Tibial artery (tissue), 4 donors: ENCODE data around the gene APOBR.
"Not testable (repeated sequence)": the region's sequence is repeated elsewhere in the genome, so short reads cannot be mapped to it uniquely, and the experiment has no call there.

Source experiments
- DNase-seq, 2 donors: peaks; one replicate each; pipeline ENCODE4 v3.0.0-alpha.2; 2019
- H3K27ac ChIP-seq, 2 donors: fragments of 200-600 bp; sonication (generic) in 1 of 2; 1 replicate in 1 of 2; 2 replicates in 1 of 2; pipeline ENCODE4 v1.5.1; 2018 to 2019; ENCODE audit warnings: mild to moderate bottlenecking in 1 of 2
- H3K27me3 ChIP-seq, 2 donors: fragments of 200-600 bp; sonication (generic) in 1 of 2; one replicate each; pipeline versions ENCODE4 v1.5.1 to v1.6.0; 2016 to 2019
- H3K36me3 ChIP-seq, 3 donors: fragments of 200-600 bp; sonication (generic) in 2 of 3; one replicate each; pipeline ENCODE4 v1.5.1; 2016 to 2019; ENCODE audit warnings: mild to moderate bottlenecking in 2 of 3
- H3K4me1 ChIP-seq, 4 donors: fragments of 200-600 bp; sonication (generic) in 2 of 4; 1 replicate in 3 of 4; 2 replicates in 1 of 4; pipeline ENCODE4 v1.5.1; 2016 to 2019
- H3K4me3 ChIP-seq, 2 donors: fragments of 200-600 bp; sonication (generic) in 1 of 2; 1 replicate in 1 of 2; 2 replicates in 1 of 2; pipeline ENCODE4 v1.5.1; 2018 to 2019; ENCODE audit warnings: mild to moderate bottlenecking in 2 of 2
- H3K9me3 ChIP-seq, 3 donors: fragments of 200-600 bp; sonication (generic) in 1 of 3; one replicate each; pipeline ENCODE4 v1.5.1; 2016 to 2019
- CTCF ChIP-seq, 2 experiments: fragments of 200-600 bp in 1 of 2; fragments of 450-650 bp in 1 of 2; IDR thresholded peaks; one replicate each; pipeline ENCODE4 v1.5.1; 2017 to 2019; ENCODE audit warnings: antibody characterized with exemption in 2 of 2, mild to moderate bottlenecking in 1 of 2, moderate library complexity in 1 of 2
- intact Hi-C: fragments of 100-400 bp; cut with DNase I; formaldehyde crosslinking; loops from one replicate; pipeline ENCODE4 v1.15.0; 2023; ENCODE audit warnings: low total_unique reads

APOBR gene

GRCh38 chr16:28478506-28479180 is 15.8 kb upstream of the APOBR start:
- no peak for TF ChIP-seq CTCF (IDR thresholded peaks at IDR 0.05)
- Histone ChIP-seq H3K4me1 (no peaks in the 10 kb centered on the region), H3K36me3 (peaks cover 56 to 100% (median 97%) of the 10 kb centered on the region in 3 donors), H3K27ac (no peak overlapping the region), H3K27me3 (no peaks in the 10 kb centered on the region), H3K9me3 (no peaks in the 10 kb centered on the region), H3K4me3 (no peak overlapping the region)
- intact Hi-C loops, result no loop called here
- DNase-seq, result no peak

GRCh38 chr16:28482026-28482425 is 12.4 kb upstream of the APOBR start:
- H3K4me1 ChIP-seq, result no peaks in the 10 kb centered on the region
- no peak overlapping the region for H3K27ac ChIP-seq
- no peaks in the 10 kb centered on the region for H3K9me3 ChIP-seq
- no peaks in the 10 kb centered on the region for H3K27me3 ChIP-seq
- no peak for TF ChIP-seq CTCF (IDR thresholded peaks at IDR 0.05)
- H3K4me3 ChIP-seq, result no peak overlapping the region
- intact Hi-C loops, result no loop called here
- no peak for DNase-seq
- H3K36me3 ChIP-seq, result peaks cover 51 to 96% (median 79%) of the 10 kb centered on the region in 3 donors

GRCh38 chr16:28483361-28483760 is 11.1 kb upstream of the APOBR start:
- H3K27ac ChIP-seq, H3K27me3 ChIP-seq, H3K4me3 ChIP-seq, intact Hi-C loops, H3K9me3 ChIP-seq, H3K4me1 ChIP-seq, DNase-seq: not testable (repeated sequence)
- peaks cover 53 to 96% (median 73%) of the 10 kb centered on the region in 3 donors for H3K36me3 ChIP-seq

- Histone ChIP-seq H3K4me1 (peaks cover 0 to 16% (median 8%) of the 10 kb centered on the region in 4 donors), H3K27me3 (no peaks in the 10 kb centered on the region), H3K4me3 (no peak overlapping the region), H3K36me3 (peaks cover 39 to 84% (median 44%) of the 10 kb centered on the region in 3 donors), H3K9me3 (no peaks in the 10 kb centered on the region), H3K27ac (no peak overlapping the region)
- DNase-seq, result no peak
- intact Hi-C loops, result loop anchor here (2.0 kb wide), 1 partner anchor 65 kb away; no protein-coding TSS in a partner anchor
- TF ChIP-seq CTCF (IDR thresholded peaks at IDR 0.05), result no peak
These were observed 8.2 kb upstream of the APOBR start for GRCh38 chr16:28486266-28486665.

- H3K27ac ChIP-seq, result peak overlapping the region; percentile 78 to 80
- H3K4me3 ChIP-seq, result peak overlapping the region; percentile 72 to 83
- peaks cover 0 to 2% of the 10 kb centered on the region in 2 donors for H3K27me3 ChIP-seq
- TF ChIP-seq CTCF (IDR thresholded peaks at IDR 0.05), result peak; percentile 27 to 36
- intact Hi-C loops, result loop anchor here (10.0 kb wide), 1 partner anchor 277 kb away; the partner anchor contains the start of gene XPO6
- H3K9me3 ChIP-seq, result no peaks in the 10 kb centered on the region
- DNase-seq, result peak; percentile 41 to 75
- peaks cover 11 to 37% (median 11%) of the 10 kb centered on the region in 3 donors for H3K36me3 ChIP-seq
- peaks cover 0 to 16% (median 8%) of the 10 kb centered on the region in 4 donors for H3K4me1 ChIP-seq
These were observed 3.0 kb upstream of the APOBR start for GRCh38 chr16:28491230-28491969.
